GM18526 (cell line): ENCODE data around the gene PIGQ.

Experiments used
- POLR2A ChIP-seq: IDR thresholded peaks from 3 replicates; pipeline ENCODE4 v1.6.1; 2011; ENCODE audit not compliant: insufficient read length; ENCODE audit errors: extremely low read depth

Gene PIGQ

DNA sequence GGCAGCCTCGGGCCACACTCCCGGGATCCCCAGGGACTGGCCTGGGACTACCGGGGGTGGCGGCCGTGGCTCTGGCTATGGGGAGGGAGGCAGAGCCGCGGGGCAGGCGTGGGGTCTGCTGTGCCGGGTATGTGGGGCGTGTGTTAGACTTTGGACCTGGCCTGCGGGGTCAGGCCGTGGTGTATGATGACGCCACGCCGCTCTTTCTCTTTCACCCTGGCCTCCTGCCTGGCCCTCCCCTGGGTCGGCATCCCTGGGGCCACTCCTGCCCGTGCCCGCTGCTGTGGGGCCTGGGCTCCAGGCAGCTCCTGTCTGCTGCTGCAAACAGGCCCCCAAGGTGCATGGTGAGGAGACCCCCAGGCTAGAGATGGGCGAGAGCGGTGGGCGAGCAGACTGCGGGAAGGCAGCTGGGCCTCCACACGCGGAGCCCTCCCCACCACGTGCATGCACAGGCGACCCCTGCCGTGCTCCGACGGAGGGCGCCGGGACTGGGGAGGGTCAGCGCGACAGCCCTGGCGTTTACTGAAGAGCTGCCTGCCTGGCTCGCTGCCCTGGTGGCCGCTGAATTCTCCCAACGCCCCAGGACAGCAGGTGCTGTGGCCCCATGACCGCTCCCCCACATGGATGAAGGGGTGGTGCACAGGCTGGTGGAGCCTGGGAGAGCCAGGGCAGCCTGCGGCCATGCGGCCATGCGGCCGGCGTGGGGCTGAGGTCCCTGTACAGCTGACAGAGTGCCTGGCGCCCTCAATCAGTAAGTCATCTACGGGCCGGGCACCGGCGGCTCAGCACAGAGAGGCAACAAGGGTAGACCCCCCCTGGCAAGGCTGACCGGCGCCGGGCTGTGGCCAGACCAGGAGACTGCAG lies 26.2 kb upstream of the PIGQ start:
- TF ChIP-seq POLR2A, result no peak

DNA sequence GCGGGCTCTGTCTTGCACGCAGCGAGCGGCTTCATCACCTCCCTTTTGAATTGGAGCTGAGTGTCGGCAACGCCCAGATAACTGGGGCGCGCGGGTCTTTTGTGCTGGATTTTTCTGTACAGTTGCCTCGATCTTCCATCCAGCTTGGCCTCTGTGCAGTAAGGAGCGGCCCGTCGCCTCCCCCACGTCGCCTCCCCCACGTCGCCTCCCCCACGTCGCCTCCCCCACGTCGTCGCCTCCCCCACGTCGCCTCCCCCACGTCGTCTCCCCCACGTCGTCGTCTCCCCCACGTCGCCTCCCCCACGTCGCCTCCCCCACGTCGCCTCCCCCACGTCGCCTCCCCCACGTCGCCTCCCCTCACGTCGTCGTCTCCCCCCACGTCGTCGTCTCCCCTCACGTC lies 25.3 kb upstream of the PIGQ start:
- no peak for TF ChIP-seq POLR2A

DNA sequence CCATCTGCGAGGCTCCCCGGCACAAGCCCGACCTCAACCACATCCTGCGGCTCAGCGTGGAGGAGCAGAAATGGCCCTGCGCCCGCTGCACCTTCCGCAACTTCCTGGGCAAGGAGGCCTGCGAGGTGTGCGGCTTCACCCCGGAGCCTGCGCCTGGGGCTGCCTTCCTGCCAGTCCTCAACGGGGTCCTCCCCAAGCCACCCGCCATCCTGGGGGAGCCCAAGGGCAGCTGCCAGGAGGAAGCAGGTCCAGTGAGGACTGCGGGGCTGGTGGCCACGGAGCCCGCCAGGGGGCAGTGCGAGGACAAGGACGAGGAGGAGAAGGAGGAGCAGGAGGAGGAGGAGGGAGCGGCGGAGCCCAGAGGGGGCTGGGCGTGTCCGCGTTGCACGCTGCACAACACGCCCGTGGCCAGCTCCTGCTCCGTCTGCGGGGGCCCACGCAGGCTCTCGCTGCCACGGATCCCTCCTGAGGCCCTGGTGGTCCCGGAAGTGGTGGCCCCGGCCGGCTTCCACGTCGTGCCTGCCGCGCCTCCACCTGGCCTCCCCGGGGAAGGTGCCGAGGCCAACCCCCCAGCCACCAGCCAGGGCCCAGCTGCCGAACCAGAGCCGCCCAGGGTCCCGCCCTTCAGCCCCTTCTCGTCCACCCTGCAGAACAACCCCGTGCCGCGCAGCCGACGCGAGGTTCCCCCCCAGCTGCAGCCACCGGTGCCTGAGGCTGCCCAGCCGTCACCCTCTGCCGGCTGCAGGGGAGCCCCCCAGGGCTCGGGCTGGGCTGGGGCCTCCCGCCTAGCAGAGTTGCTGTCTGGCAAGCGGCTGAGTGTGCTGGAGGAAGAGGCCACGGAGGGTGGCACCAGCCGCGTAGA lies 22.6 kb upstream of the PIGQ start:
- TF ChIP-seq POLR2A, result no peak

DNA sequence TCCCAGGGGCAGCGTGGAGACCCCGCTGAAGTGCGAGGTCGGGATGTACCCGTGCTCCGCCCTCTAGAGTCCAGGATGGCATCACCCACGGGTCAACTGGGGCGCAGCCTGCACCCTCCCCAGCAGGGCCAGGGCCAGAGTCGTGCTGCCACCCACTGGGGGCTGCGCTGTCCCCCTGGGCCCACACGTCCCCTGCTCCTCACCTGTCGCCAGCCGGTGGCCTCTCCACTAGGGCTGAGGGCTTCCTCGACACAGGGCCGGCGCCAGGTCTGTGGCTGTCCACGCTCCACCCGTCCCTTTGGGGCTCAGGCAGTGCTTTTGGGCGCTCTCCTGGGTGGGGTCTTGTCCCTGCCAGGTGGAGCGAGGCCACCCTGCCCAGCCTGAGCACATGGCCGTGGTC lies 21.2 kb upstream of the PIGQ start:
- TF ChIP-seq POLR2A, result no peak

DNA sequence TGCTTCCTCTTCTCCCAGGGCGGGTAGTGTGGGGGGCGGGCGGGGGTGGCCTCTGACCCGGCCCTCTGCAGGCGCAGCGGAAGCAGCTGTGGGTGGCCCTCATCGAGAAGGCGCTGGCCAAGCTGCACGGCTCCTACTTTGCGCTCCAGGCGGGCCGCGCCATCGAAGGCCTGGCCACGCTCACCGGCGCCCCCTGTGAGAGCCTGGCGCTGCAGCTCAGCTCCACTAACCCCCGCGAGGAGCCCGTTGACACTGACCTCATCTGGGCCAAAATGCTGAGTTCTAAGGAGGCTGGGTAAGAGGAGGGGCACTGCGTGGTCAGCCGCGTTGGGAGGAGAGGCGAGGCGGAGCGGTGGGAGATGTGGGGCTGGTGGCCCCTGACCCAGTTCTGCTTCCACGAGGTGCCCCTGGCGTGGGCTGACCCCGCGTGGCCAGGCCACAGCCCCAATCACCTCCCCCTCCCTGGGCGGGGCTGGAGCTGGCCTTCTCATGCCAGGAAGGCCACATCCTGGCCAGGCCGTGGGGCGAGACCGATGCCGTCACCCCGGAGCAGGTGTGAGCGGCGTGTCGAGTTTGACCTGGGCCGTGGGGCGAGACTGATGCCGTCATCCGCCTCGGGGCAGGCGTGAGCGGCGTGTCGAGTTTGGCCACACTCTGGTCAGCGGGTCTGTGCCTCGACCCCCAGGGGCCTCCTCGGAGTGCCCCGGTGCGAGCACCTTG lies 20.1 kb upstream of the PIGQ start:
- TF ChIP-seq POLR2A, result no peak

DNA sequence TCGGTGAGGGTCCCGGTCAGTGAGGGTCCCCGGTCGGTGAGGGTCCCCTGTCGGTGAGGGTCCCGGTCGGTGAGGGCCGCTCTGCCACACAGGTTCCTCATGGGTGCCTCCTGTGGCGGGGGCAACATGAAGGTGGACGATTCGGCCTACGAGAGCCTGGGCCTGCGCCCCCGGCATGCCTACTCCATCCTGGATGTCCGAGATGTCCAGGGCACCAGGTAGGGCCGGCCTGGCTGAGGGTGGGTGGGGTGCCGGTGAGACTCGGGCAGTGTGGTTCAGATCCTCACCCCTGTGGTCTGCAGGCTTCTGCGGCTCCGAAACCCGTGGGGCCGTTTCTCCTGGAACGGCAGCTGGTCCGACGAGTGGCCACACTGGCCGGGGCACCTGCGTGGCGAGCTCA lies 18.6 kb upstream of the PIGQ start:
- TF ChIP-seq POLR2A, result no peak

DNA sequence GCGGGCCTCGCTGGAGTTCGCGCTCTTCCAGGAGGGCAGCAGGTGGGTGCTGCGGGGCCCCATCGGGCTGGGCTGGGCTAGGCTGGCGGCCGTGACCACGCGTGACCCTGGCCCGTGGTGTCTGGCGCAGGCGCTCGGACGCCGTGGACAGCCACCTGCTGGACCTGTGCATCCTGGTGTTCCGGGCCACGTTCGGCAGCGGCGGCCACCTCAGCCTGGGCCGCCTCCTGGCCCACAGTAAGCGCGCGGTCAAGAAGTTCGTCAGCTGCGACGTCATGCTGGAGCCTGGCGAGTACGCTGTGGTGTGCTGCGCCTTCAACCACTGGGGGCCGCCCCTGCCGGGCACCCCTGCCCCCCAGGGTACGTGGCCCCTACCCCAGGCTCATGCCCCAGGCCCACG lies 17.6 kb upstream of the PIGQ start:
- no peak for TF ChIP-seq POLR2A

DNA sequence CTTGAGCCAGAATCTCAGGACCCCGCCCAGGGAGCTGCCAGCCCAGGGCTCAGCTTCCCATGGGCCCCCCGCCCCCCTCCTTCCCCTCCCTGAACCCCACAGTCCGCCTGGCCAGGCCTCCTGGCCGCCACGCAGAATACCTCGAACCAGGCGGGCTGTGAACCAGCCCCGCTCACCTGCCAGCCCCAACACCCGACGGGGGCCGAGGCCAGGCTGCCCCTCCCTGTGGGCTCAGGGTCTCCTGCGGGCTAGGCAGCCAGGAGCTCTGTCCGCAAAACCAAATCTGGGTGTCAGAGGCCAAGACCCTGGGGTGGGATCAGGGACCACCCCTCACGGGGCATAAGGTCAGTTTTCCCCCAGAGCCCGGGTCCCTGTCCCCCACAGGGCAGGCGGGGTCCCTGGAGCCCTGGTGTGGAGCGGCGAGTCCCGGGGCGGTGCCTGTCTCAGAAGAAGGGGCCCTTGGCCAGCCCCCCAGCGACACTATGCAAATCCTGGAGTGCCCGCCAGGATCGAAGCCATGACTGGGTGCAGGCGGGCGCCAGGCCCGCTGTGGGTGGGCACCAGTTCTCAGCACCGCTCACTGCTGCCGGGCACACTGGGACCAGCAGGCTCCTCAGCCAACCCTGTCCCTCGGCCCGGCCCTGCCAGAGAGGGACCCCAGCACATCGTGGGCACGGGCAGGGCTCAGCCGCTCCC lies 16.0 kb upstream of the PIGQ start:
- TF ChIP-seq POLR2A, result no peak

DNA sequence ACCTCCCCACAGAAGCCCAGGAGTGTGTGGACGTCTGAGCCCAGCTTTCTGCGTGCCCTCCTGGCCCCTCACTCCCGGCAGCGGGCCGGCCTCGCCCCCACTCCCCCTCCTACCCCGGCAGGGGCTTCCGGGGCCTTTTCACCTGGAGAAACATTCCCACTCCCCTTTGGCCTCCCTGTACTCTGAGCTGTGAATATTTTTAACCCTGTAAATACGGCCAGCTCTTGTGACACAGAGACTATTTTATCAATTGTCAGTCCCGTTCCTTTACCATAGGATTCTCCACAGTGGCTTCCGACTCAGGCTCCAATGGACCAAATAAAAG lies 15.5 kb upstream of the PIGQ start:
- no peak for TF ChIP-seq POLR2A

DNA sequence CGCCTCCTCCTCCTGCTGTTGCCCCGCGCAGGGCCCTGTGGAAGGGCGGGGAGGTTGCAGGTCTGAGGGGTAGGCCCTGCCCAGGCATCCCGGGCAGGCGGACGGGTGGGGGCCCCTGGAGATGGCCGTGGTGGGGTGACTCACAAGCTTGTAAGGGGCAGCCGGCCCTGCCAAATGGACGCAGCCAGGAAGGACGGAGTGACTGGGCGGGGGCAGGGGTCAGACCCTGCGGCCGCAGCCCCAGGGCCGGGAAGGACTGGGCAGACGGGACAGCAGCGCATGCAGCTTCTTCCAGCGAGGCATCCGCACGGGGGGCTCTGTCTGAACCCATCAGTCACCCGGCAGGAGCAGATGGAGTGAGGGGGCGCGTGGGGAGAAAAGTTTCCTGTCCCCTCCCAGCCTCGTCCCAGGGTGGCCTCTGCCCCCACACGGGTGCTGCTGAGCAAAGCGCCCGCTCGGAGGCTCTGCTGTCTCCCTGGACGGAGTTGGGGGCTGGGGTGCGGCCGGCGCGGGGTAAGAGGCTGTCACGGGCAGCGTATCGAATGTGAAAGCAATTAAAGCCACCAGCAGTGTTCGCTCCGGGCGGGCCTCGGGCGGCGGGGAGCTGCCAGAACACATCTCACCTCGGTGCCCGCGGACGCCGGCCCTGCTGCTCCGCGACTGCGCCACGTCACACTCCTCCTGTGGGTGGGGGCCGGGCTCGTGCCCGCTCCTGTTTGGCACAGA lies 15.0 kb upstream of the PIGQ start:
- no peak for TF ChIP-seq POLR2A

DNA sequence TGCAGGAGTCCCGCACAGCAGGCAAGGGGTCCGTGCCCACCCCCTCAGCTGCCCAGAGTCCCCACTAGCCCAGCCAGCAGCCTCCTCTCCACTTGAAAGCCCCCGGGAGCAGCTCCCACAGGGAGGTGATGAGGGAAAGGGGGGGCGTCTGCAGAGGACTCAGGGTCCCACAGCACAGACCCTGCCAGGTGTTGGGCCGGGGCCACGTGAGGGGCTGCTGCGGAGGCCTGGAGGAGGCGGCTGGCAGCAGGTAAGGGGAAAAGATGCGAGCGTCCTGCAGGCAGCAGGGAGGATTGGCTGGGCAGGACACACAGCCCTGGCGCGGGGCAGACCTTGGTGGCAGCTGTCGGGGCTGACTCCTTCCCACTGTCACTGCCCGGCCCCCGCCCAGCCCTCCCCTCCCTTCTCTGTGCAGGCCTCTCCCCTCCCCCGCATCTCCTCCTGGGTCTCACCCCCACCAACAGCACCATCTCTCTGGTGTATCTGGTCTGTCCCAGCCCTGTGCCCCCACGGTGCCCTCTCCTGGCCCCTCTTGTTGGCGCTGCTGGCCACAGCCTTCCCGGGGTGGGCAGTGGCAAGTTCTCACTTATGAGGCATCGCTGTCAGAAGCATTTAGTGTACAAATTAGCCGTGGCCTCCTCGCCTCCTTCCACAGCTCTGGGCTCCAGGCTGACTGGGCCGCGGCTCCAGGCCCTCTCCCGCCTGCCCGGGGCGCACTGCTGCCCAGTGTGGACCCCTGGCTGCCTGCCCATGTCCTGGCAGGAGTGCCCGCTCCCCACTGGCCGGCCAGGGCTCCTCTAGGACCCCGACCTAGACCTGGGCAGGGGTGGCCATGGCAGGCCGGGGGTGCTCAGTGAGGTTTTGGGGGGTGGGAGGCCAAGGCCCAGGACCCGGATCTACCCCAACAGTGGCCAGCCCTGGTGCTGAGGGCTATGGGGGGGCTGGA lies 14.0 kb upstream of the PIGQ start:
- TF ChIP-seq POLR2A, result no peak

DNA sequence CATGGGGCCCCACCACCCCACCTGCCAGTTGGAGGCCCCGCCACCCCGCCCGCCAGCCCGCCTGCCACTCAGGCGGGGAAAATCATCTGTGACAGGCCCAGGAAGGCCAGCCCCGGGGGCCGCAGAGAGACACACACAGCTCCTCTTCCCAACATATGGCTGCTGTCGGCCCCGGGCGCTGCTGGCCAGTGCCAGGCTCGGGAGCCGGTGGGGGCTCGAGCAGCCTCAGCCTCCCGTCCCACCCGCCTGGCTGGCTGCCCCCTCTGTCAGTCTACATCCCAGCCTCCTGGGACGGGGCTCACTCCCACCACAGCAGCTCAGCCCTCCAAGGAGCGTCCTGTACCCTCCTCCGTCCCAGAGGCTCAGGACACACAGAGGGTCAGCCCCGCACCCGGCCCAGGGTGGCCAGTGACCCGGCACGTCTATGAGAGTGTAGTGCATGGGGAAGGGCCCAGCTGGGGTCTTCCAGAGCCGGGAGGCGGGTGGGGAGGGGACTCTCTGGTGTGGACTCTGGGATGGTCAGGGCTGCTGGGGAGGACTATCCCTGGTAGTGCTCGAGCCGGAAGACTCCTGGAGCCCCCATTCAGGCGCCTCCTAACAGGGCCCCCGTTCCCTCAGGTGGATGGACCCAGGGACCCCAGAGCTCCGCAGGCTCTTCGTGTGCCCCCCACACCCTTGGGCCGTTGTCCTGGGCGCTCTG lies 13.1 kb upstream of the PIGQ start:
- no peak for TF ChIP-seq POLR2A
